HepG2 (cell line): ENCODE results near the gene C11orf58. TPM values are rescaled to one million over a fixed set of nuclear protein-coding genes. Genes with fewer than 3 reads are reported as not detected.

Source experiments
- ATAC-seq: fragments of 200-7000 bp; cut with Tn5 transposase; 3 replicates; pipeline ENCODE4 v1.9.1; 2020; ENCODE audit warnings: mild to moderate bottlenecking, moderate library complexity
- BruUV-seq: library from RNA; stranded (reverse); fragments of 400-500 nt; replicated peaks from 2 replicates; lab custom pipeline; 2021; lab: Mats Ljungman, UMichigan
- CTCF ChIA-PET: fragments of 300-600 bp; formaldehyde crosslinking; extraction: SDS; loops from one replicate; lab custom pipeline; 2021; ENCODE audit warnings: low total read pairs, inconsistent platforms, low intra/inter-chr PET ratio; lab: Yijun Ruan, JAX
- POLR2A ChIA-PET: fragments of 350-600 bp; sonication (Branson Sonifier 250); formaldehyde crosslinking; loops from one replicate; lab custom pipeline; 2020; ENCODE audit warnings: antibody characterized with exemption, inconsistent platforms; lab: Yijun Ruan, JAX
- DNase-seq: peaks from one replicate; pipeline ENCODE4 v3.0.0-alpha.2; 2015; ENCODE audit warnings: low spot score
- FAIRE-seq: peaks from 3 replicates; lab custom pipeline; 2011; peaks lifted over from hg19 to GRCh38; lab: Jason Lieb, UNC
- H2AFZ ChIP-seq: one replicate; pipeline ENCODE4 v1.6.1; 2011; ENCODE audit warnings: low read length, inconsistent platforms
- H3K27ac ChIP-seq: fragments of 300-600 bp; 3 replicates; pipeline ENCODE4 v1.8.0; 2011; ENCODE audit warnings: mixed run types, mild to moderate bottlenecking, mixed read lengths, low read length, inconsistent platforms; ENCODE audit not compliant: insufficient read depth; ENCODE audit errors: extremely low read length
- H3K27me3 ChIP-seq, 2 experiments: fragments of 200-600 bp in 1 of 2; 2 replicates in 1 of 2; 3 replicates in 1 of 2; pipeline versions ENCODE4 v1.6.0 to v1.8.0; 2011; ENCODE audit warnings: low read length in 2 of 2, mild to moderate bottlenecking in 2 of 2, moderate library complexity in 2 of 2, inconsistent platforms in 1 of 2; ENCODE audit not compliant: insufficient read depth in 2 of 2, control insufficient read depth in 1 of 2
- H3K36me3 ChIP-seq, 2 experiments: fragments of 200-600 bp in 1 of 2; replicated peaks in 1 of 2; 2 replicates in 1 of 2; 3 replicates in 1 of 2; pipeline versions ENCODE4 v1.5.1 to v1.8.0; 2011; ENCODE audit warnings: low read length in 2 of 2, inconsistent platforms in 1 of 2; ENCODE audit not compliant: insufficient read depth in 2 of 2, control insufficient read depth in 1 of 2
- H3K4me1 ChIP-seq: 2 replicates; pipeline ENCODE4 v1.5.1; 2012; ENCODE audit warnings: low read length, inconsistent platforms; ENCODE audit not compliant: insufficient read depth
- H3K4me2 ChIP-seq: 2 replicates; pipeline ENCODE4 v1.6.0; 2011; ENCODE audit warnings: low read depth, low read length, inconsistent platforms
- H3K4me3 ChIP-seq, 3 experiments: fragments of 200-600 bp in 1 of 3; sonication (generic), shearing (Covaris generic) in 1 of 3; replicated peaks in 1 of 3; 2 replicates each; pipeline ENCODE4 v1.5.1; 2011 to 2016; ENCODE audit warnings: low read length in 3 of 3, inconsistent platforms in 2 of 3, low read depth in 2 of 3, mild to moderate bottlenecking in 2 of 3, control low read depth in 1 of 3, mixed read lengths in 1 of 3; ENCODE audit not compliant: insufficient read depth in 1 of 3
- H3K79me2 ChIP-seq: one replicate; pipeline ENCODE4 v1.6.1; 2011; ENCODE audit warnings: low read length, inconsistent platforms; ENCODE audit not compliant: insufficient read depth
- H3K9ac ChIP-seq: 2 replicates; pipeline ENCODE4 v1.6.0; 2011; ENCODE audit warnings: mild to moderate bottlenecking, low read depth, low read length, inconsistent platforms; ENCODE audit not compliant: insufficient read depth
- H3K9me3 ChIP-seq: 2 replicates; pipeline ENCODE4 v1.5.1; 2012; ENCODE audit warnings: mild to moderate bottlenecking, low read length
- H4K20me1 ChIP-seq: 2 replicates; pipeline ENCODE4 v1.6.0; 2011; ENCODE audit warnings: inconsistent platforms, mild to moderate bottlenecking, low read length, moderate library complexity; ENCODE audit not compliant: insufficient read depth
- HOXA9 ChIP-seq: sonication (generic); formaldehyde crosslinking; IDR thresholded peaks from 2 replicates; pipeline ENCODE4 v1.8.1; 2022; ENCODE audit warnings: missing genetic modification reagents, mild to moderate bottlenecking, moderate library complexity, borderline replicate concordance
- KDM2A ChIP-seq: sonication (generic); formaldehyde crosslinking; IDR thresholded peaks from 2 replicates; pipeline ENCODE4 v1.4.0; 2020; ENCODE audit warnings: low read depth, missing genetic modification reagents, borderline replicate concordance
- MEIS1 ChIP-seq: sonication (generic); formaldehyde crosslinking; IDR thresholded peaks from 2 replicates; pipeline ENCODE4 v1.9.0; 2021; ENCODE audit warnings: mild to moderate bottlenecking, missing genetic modification reagents, moderate library complexity, borderline replicate concordance
- POLR2A ChIP-seq, 2 experiments: IDR thresholded peaks; 2 replicates each; pipeline ENCODE4 v1.6.1; 2011; ENCODE audit warnings: low read depth in 2 of 2, low read length in 2 of 2, mild to moderate bottlenecking in 1 of 2, moderate library complexity in 1 of 2; ENCODE audit not compliant: insufficient read depth in 1 of 2
- RARG ChIP-seq: sonication (generic); formaldehyde crosslinking; IDR thresholded peaks from 2 replicates; pipeline ENCODE4 v1.4.0; 2020; ENCODE audit warnings: low read depth, mild to moderate bottlenecking, missing genetic modification reagents
- SP1 ChIP-seq, 2 experiments: fragments of 450-650 bp in 1 of 2; sonication (generic) in 1 of 2; formaldehyde crosslinking in 1 of 2; IDR thresholded peaks; 2 replicates each; pipeline versions ENCODE4 v1.4.0 to v1.6.1; 2016 to 2020; ENCODE audit warnings: missing genetic modification reagents in 1 of 2
- STAT5B ChIP-seq: sonication (generic); formaldehyde crosslinking; IDR thresholded peaks from 2 replicates; pipeline ENCODE4 v1.4.0; 2020; ENCODE audit warnings: missing genetic modification reagents
- XRCC5 ChIP-seq: fragments of 200-400 bp; formaldehyde crosslinking; optimal IDR thresholded peaks from 2 replicates; pipeline ENCODE3; 2017; ENCODE audit warnings: mild to moderate bottlenecking, low read length
- ZFP36L2 ChIP-seq: sonication (generic); formaldehyde crosslinking; IDR thresholded peaks from 2 replicates; pipeline ENCODE4 v1.4.0; 2020; ENCODE audit warnings: missing genetic modification reagents
- ZGPAT ChIP-seq: IDR thresholded peaks from 2 replicates; pipeline ENCODE4 v1.6.1; 2016; ENCODE audit warnings: mild to moderate bottlenecking
- ZNF101 ChIP-seq: sonication (generic); formaldehyde crosslinking; IDR thresholded peaks from 2 replicates; pipeline ENCODE4 v1.4.0; 2020; ENCODE audit warnings: mild to moderate bottlenecking, low read depth, missing genetic modification reagents, borderline replicate concordance
- ZNF17 ChIP-seq: sonication (generic); formaldehyde crosslinking; IDR thresholded peaks from 2 replicates; pipeline ENCODE4 v1.5.0; 2020; ENCODE audit warnings: mild to moderate bottlenecking, missing genetic modification reagents
- ZNF260 ChIP-seq: sonication (generic); formaldehyde crosslinking; IDR thresholded peaks from 2 replicates; pipeline ENCODE4 v1.4.0; 2020; ENCODE audit warnings: missing genetic modification reagents, low read depth, mild to moderate bottlenecking, borderline replicate concordance
- ZNF264 ChIP-seq: sonication (generic); formaldehyde crosslinking; IDR thresholded peaks from 2 replicates; pipeline ENCODE4 v1.4.0; 2020; ENCODE audit warnings: missing genetic modification reagents
- ZNF572 ChIP-seq: sonication (generic); formaldehyde crosslinking; IDR thresholded peaks from 2 replicates; pipeline ENCODE4 v1.5.1; 2020; ENCODE audit warnings: mild to moderate bottlenecking, missing genetic modification reagents
- ZNF703 ChIP-seq: sonication (generic); formaldehyde crosslinking; IDR thresholded peaks from 2 replicates; pipeline ENCODE4 v1.5.1; 2020; ENCODE audit warnings: missing genetic modification reagents, mild to moderate bottlenecking, moderate library complexity, borderline replicate concordance
- WGBS: methylation state at CpG from one replicate; pipeline ENCODE4 v1.1.6; 2017; ENCODE audit warnings: low lambda C conversion rate; 5-methylcytosine and 5-hydroxymethylcytosine counted together
- in situ Hi-C: cut with HindIII; loops from 2 replicates; pipeline ENCODE4 v1.10.0; 2017; ENCODE audit warnings: low pct_unique_long_range_greater_than_20kb; ENCODE audit not compliant: extremely low pct_ligation_motif_present
- intact Hi-C: fragments of 100-400 bp; cut with micrococcal nuclease; formaldehyde crosslinking; loops from one replicate; pipeline ENCODE4 v1.10.0; 2022; ENCODE audit not compliant: unreplicated experiment
- polyA plus RNA-seq, 8 experiments: library from polyadenylated mRNA; depleted of rRNA in 3 of 8; stranded (reverse) in 7 of 8; unstranded in 1 of 8; fragments of >200 nt; fragmentation: Illumina TruSeq in 4 of 8; extraction: Trizol in 4 of 8; gene quantifications; 2 replicates each; pipeline versions ENCODE4 v1.2.1 to v1.2.3, GENCODE V29; 2011 to 2016; ENCODE audit warnings: low read depth in 4 of 8, missing spikeins in 1 of 8, mixed read lengths in 1 of 8; ENCODE audit not compliant: insufficient read depth in 1 of 8
- total RNA-seq, 5 experiments: library from RNA; depleted of rRNA; stranded (reverse); fragments of >200 nt; fragmentation: Illumina TruSeq; extraction: Trizol; gene quantifications; 2 replicates each; pipeline ENCODE4 v1.2.3, GENCODE V29; 2016; ENCODE audit warnings: low read depth in 1 of 5
- TF ChIP-seq, protein P1 (sequence below): sonication (generic); formaldehyde crosslinking; IDR thresholded peaks from 2 replicates; pipeline ENCODE4 v1.4.0; 2020; ENCODE audit warnings: low read depth, missing genetic modification reagents
- TF ChIP-seq, protein P2 (sequence below): sonication (generic); formaldehyde crosslinking; IDR thresholded peaks from 2 replicates; pipeline ENCODE4 v1.5.1; 2020; ENCODE audit warnings: missing genetic modification reagents, mild to moderate bottlenecking, borderline replicate concordance

The C11orf58 gene
- total and polyA plus RNA-seq, 2 of the 13 experiments (the other 11 are each of a cell fraction or from before 2014, with no cell fraction given) = 83.8 to 167 TPM

- intact Hi-C loops = loop anchor here (10.0 kb wide), 1 partner anchor 140 kb away; no protein-coding TSS in a partner anchor
- POLR2A ChIA-PET = no interaction called here
- no peak overlapping the region for H3K9ac ChIP-seq
- TF ChIP-seq, protein P1, sequence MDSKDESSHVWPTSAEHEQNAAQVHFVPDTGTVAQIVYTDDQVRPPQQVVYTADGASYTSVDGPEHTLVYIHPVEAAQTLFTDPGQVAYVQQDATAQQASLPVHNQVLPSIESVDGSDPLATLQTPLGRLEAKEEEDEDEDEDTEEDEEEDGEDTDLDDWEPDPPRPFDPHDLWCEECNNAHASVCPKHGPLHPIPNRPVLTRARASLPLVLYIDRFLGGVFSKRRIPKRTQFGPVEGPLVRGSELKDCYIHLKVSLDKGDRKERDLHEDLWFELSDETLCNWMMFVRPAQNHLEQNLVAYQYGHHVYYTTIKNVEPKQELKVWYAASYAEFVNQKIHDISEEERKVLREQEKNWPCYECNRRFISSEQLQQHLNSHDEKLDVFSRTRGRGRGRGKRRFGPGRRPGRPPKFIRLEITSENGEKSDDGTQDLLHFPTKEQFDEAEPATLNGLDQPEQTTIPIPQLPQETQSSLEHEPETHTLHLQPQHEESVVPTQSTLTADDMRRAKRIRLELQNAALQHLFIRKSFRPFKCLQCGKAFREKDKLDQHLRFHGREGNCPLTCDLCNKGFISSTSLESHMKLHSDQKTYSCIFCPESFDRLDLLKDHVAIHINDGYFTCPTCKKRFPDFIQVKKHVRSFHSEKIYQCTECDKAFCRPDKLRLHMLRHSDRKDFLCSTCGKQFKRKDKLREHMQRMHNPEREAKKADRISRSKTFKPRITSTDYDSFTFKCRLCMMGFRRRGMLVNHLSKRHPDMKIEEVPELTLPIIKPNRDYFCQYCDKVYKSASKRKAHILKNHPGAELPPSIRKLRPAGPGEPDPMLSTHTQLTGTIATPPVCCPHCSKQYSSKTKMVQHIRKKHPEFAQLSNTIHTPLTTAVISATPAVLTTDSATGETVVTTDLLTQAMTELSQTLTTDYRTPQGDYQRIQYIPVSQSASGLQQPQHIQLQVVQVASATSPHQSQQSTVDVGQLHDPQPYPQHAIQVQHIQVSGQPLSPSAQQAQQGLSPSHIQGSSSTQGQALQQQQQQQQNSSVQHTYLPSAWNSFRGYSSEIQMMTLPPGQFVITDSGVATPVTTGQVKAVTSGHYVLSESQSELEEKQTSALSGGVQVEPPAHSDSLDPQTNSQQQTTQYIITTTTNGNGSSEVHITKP (CRISPR knock-in tag) = no peak
- TF ChIP-seq, protein P2, sequence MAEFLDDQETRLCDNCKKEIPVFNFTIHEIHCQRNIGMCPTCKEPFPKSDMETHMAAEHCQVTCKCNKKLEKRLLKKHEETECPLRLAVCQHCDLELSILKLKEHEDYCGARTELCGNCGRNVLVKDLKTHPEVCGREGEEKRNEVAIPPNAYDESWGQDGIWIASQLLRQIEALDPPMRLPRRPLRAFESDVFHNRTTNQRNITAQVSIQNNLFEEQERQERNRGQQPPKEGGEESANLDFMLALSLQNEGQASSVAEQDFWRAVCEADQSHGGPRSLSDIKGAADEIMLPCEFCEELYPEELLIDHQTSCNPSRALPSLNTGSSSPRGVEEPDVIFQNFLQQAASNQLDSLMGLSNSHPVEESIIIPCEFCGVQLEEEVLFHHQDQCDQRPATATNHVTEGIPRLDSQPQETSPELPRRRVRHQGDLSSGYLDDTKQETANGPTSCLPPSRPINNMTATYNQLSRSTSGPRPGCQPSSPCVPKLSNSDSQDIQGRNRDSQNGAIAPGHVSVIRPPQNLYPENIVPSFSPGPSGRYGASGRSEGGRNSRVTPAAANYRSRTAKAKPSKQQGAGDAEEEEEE (CRISPR knock-in tag) = no peak
- TF ChIP-seq HOXA9 (CRISPR knock-in tag) (no peak), ZNF260 (CRISPR knock-in tag) (no peak), STAT5B (CRISPR knock-in tag) (no peak), RARG (CRISPR knock-in tag) (no peak), KDM2A (CRISPR knock-in tag) (no peak), ZFP36L2 (CRISPR knock-in tag) (no peak), ZNF703 (no peak), ZGPAT (CRISPR knock-in tag) (no peak), ZNF264 (CRISPR knock-in tag) (no peak), SP1 (IDR thresholded peaks at IDR 0.05) (no peak), SP1 (CRISPR knock-in tag; IDR thresholded peaks at IDR 0.05) (no peak), MEIS1 (CRISPR knock-in tag) (no peak), POLR2A (IDR thresholded peaks at IDR 0.05; ENCODE audit: insufficient read depth in 1 of 2, low read depth in 2 of 2, low read length in 2 of 2) (no peak), ZNF17 (no peak), ZNF572 (CRISPR knock-in tag) (no peak), XRCC5 (no peak), ZNF101 (no peak)
- CTCF ChIA-PET = no interaction called here
- peaks cover under 1 to 12% of the 10 kb centered on the region in 2 experiments; a peak in 4 of 5 replicates for H3K36me3 ChIP-seq
- H3K4me3 ChIP-seq = no peak overlapping the region
- FAIRE-seq (no peak), ATAC-seq (no peak), DNase-seq (no peak)
- H3K9me3 ChIP-seq = no peaks in the 10 kb centered on the region
- WGBS = 100% methylated on average over 1 of the region's 2 CpGs
- H2AFZ ChIP-seq = no peak overlapping the region
- in situ Hi-C loops = no loop called here
- H3K27me3 ChIP-seq = no peaks in the 10 kb centered on the region
- H3K27ac ChIP-seq = no peak overlapping the region
- BruUV-seq = no TSS peak
- no peaks in the 10 kb centered on the region for H4K20me1 ChIP-seq
- H3K4me2 ChIP-seq = no peak overlapping the region
- H3K79me2 ChIP-seq = no peaks in the 10 kb centered on the region
- H3K4me1 ChIP-seq = peaks cover 53% of the 10 kb centered on the region
These were observed 46.2 kb downstream of the C11orf58 start for GRCh38 chr11:16784666-16785065.
